Panc1 (cell line): ENCODE data around the gene GTF2I. TPM values are rescaled to one million over a fixed set of nuclear protein-coding genes. Genes with fewer than 3 reads are reported as not detected.
"Not testable (repeated sequence)": the region's sequence is repeated elsewhere in the genome, so short reads cannot be mapped to it uniquely, and the experiment has no call there.

Experiments
- ATAC-seq: fragments of 200-7000 bp; cut with Tn5 transposase; 2 replicates; pipeline ENCODE4 v1.9.1; 2020; ENCODE audit warnings: mild to moderate bottlenecking, moderate library complexity
- BruUV-seq: library from RNA; stranded (reverse); fragments of 400-500 nt; replicated peaks from 2 replicates; lab custom pipeline; 2021; lab: Mats Ljungman, UMichigan
- CTCF ChIA-PET: fragments of 300-600 bp; sonication (Branson Sonifier 250); formaldehyde crosslinking; loops from one replicate; lab custom pipeline; 2022; ENCODE audit warnings: antibody characterized with exemption; lab: Charles Lee
- POLR2A ChIA-PET: fragments of 300-600 bp; sonication (Branson Sonifier 250); formaldehyde crosslinking; loops from one replicate; lab custom pipeline; 2022; ENCODE audit warnings: antibody characterized with exemption; lab: Charles Lee
- DNase-seq: peaks from one replicate; pipeline ENCODE4 v3.0.0-alpha.2; 2010; ENCODE audit warnings: low read depth, low spot score
- H3K27ac ChIP-seq: 2 replicates; pipeline ENCODE4 v1.5.1; 2011; ENCODE audit warnings: mild to moderate bottlenecking, low read length, inconsistent platforms
- H3K27me3 ChIP-seq: fragments of 200-500 bp; sonication (Bioruptor generic); 2 replicates; pipeline ENCODE4 v1.6.0; 2014; ENCODE audit warnings: low read length, inconsistent platforms; ENCODE audit not compliant: control insufficient read depth, insufficient read depth
- H3K36me3 ChIP-seq: fragments of 200-500 bp; sonication (Bioruptor generic); 2 replicates; pipeline ENCODE4 v1.5.1; 2014; ENCODE audit warnings: inconsistent platforms, mild to moderate bottlenecking, low read length, moderate library complexity; ENCODE audit not compliant: control insufficient read depth, insufficient read depth
- H3K4me1 ChIP-seq: 2 replicates; pipeline ENCODE4 v1.5.1; 2011; ENCODE audit warnings: inconsistent platforms, mild to moderate bottlenecking, low read length, moderate library complexity; ENCODE audit not compliant: control insufficient read depth, insufficient read depth
- H3K4me3 ChIP-seq, 2 experiments: 2 replicates each; pipeline ENCODE4 v1.5.1; 2011 to 2012; ENCODE audit warnings: low read depth in 2 of 2, low read length in 2 of 2, mild to moderate bottlenecking in 2 of 2, inconsistent platforms in 1 of 2, moderate library complexity in 1 of 2
- H3K9me3 ChIP-seq: fragments of 200-500 bp; sonication (Bioruptor generic); 2 replicates; pipeline ENCODE4 v1.5.1; 2014; ENCODE audit warnings: low read depth, mild to moderate bottlenecking, inconsistent platforms, low read length, moderate library complexity; ENCODE audit not compliant: control insufficient read depth, insufficient read depth
- POLR2AphosphoS5 ChIP-seq: IDR thresholded peaks from 2 replicates; pipeline ENCODE4 v1.6.1; 2012; ENCODE audit warnings: mild to moderate bottlenecking, low read depth, low read length, moderate library complexity
- SIN3A ChIP-seq: IDR thresholded peaks from 2 replicates; pipeline ENCODE4 v1.6.1; 2012; ENCODE audit warnings: low read depth, mild to moderate bottlenecking, low read length, moderate library complexity, borderline replicate concordance; ENCODE audit not compliant: insufficient read depth
- TCF7L2 ChIP-seq: IDR thresholded peaks from 2 replicates; pipeline ENCODE4 v1.6.1; 2011; ENCODE audit warnings: mild to moderate bottlenecking, low read depth, low read length, inconsistent platforms
- in situ Hi-C: cut with HindIII; loops from 2 replicates; pipeline ENCODE4 v1.10.0; 2016; ENCODE audit warnings: low sequenced_read_pairs, low pct_unique_long_range_greater_than_20kb
- intact Hi-C: fragments of 100-400 bp; cut with micrococcal nuclease; formaldehyde crosslinking; loops from one replicate; pipeline ENCODE4 v1.10.0; 2022; ENCODE audit not compliant: unreplicated experiment
- total RNA-seq: library from RNA; stranded (reverse); gene quantifications from one replicate; pipeline ENCODE4 v1.2.1, GENCODE V29; 2021; ENCODE audit not compliant: unreplicated experiment
- TF ChIP-seq, protein P1 (sequence below), 2 experiments: IDR thresholded peaks; 2 replicates each; pipeline ENCODE4 v1.6.1; 2011 to 2012; ENCODE audit warnings: low read depth in 2 of 2, control low read depth in 1 of 2, low read length in 1 of 2, mild to moderate bottlenecking in 1 of 2, moderate library complexity in 1 of 2; ENCODE audit not compliant: insufficient read depth in 1 of 2
- TF ChIP-seq, protein P2 (sequence below): fragments of 450-650 bp; IDR thresholded peaks from 2 replicates; pipeline ENCODE4 v1.5.1; 2017; ENCODE audit warnings: mild to moderate bottlenecking

GTF2I gene
- total RNA-seq, 1 experiment from 2014 or later, result 305 TPM

DNA sequence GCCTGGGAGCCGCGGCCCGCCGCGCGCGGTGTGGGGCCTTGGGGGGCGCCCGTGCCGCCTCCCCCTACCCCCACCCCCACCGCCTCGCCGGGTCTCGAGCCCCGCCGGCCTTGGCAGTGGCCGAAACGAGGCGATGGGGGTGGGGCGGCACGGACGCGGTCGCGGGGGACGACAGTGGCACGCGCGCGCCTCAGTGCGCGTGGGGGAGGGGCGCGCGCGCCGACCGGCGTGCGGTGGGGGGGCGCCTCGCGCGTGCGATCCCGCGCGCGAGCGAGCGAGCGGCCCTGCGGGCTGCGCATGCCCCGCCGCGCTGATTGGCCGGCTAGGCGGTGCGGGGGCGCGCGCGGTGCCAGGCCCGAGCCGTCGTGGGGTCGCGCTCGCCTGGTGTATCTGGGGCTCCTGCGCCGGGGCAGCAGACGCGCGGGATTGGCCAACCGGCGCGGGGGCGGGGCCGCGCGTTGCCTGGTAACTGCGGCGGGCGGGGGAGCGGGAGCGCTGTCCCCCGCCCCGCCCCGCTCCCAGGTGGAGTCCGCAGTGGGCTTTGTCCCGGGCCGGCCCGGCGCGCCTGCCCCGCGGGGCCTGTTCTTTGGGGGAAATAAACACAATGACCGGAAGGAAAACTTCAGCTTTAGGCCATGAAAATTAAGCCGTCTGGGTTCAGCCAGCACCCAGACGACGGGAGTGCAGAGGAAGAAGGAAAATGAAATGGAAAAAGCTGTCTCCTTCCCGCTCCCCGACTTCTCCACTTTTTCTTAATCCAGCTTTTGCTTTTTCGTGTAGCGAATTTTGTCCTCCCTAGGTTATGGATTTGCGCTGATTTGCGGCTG lies 873 bp downstream of the GTF2I start:
- H3K27ac ChIP-seq, result peak overlapping the region; percentile 98
- H3K4me1 ChIP-seq, result peaks cover 48% of the 10 kb centered on the region
- no peaks in the 10 kb centered on the region for H3K36me3 ChIP-seq
- in situ Hi-C loops (no loop called here), intact Hi-C loops (no loop called here)
- POLR2A ChIA-PET, result interaction anchor here (0.5 to 0.6 kb wide), 3 partner anchors 9 to 20 kb away, joined by 3 to 6 read pairs (median 4); no protein-coding TSS in a partner anchor
- H3K4me3 ChIP-seq, result peak overlapping the region; percentile 72 to 93
- H3K27me3 ChIP-seq, result no peaks in the 10 kb centered on the region
- TF ChIP-seq SIN3A (no peak), POLR2AphosphoS5 (peak; percentile 72)
- DNase-seq (no peak), ATAC-seq (peak; percentile 86)
- CTCF ChIA-PET, result no interaction called here
- BruUV-seq, result no TSS peak
- H3K9me3 ChIP-seq, result no peaks in the 10 kb centered on the region

DNA sequence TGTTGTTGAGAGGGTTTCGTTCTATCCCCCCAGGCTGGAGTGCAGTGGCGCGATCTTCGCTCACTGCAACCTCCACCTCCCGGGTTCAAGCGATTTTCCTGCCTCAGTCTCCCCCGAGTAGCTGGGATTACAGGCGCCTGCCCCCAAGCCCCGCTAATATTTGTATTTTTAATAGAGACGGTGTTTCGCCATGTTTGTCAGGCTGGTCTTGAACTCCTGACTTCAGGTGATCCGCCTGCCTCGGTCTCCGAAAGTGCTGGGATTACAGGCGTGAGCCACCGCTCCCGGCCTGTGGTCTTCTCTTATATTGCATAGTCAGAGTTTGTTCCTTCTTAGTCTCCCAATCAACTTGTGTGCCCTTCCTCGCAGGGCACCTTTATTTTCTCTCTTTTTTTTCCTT lies 2.7 kb downstream of the GTF2I start:
- BruUV-seq, in situ Hi-C loops, H3K9me3 ChIP-seq, CTCF ChIA-PET, DNase-seq, H3K27me3 ChIP-seq, H3K36me3 ChIP-seq, ATAC-seq, intact Hi-C loops: not testable (repeated sequence)
- POLR2A ChIA-PET, result interaction anchor here (0.7 kb wide), 1 partner anchor 22 kb away, joined by 4 read pairs; no protein-coding TSS in a partner anchor
- H3K4me3 ChIP-seq, result peak overlapping the region; percentile 72 to 93
- H3K4me1 ChIP-seq, result peaks cover 51% of the 10 kb centered on the region
- peak overlapping the region; percentile 98 for H3K27ac ChIP-seq

DNA sequence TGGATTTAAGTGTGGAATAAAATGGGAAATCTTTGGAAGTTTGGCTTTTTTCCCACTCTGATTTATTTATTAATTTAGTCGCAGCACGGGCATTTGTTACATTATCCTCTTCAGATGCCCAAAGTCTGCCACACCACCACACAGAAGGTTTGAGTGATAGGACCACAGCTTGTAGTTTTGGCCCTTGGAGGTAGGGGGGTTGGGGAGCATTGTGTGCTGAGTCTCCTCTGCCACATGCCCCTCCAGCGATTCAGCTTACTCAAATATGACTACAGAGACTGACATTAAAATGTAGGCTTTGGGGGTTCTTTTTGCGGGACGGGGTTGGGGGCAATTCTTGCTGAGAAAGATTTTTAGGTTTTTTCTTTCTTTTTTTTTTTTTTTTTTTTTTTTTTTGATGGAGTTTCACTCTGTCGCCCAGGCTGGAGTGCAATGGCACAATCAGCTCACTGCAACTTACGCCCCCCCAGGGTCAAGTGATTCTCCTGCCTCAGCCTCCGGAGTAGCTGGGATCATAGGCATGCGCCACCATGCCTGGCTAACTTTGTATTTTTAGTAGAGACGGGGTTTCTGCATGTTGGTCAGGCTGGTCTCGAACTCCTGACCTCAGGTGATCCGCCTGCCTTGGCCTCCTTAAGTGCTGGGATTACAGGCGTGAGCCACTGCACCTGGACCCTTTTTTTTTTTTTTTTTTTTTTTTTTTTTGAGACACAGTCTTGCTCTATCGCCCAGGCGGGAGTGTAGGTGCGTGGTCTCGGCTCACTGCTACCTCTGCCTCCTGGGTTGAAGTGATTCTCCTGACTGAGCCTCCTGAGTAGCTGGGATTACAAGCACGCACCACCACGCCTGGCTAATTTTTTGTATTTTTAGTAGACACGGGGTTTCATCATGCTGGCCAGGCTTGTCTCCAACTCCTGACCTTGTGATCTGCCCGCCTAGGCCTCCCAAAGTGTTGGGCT lies 4.6 kb downstream of the GTF2I start:
- H3K27ac ChIP-seq, result peak overlapping the region; percentile 98
- in situ Hi-C loops, DNase-seq: not testable (repeated sequence)

DNA sequence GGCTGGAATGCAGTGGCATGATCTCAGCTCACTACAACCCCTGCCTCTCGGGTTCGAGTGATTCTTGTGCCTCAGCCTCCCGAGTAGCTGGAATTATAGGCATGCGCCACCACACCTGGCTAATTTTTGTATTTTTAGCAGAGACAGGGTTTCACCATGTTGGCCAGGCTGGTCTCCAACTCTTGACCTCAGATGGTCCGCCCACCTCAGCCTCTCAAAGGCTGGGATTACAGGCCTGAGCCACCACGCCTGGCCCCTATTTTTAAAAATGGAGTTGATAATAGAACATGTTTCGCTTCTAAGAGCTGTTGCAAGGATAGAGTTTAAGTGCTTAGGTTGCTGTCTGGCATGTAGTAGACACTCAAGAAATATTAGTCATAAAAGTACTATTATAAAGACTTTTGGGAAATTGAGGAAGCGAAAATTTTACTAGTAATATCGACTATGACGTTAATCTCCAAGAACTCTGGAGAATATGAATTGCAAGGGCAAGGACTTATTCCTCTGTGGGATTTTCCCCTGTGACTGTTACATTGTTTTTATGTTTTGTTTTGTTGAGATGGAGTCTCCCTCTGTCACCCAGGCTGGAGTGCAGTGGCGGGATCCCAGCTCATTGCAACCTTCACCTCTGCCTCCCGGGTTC lies 7.9 kb downstream of the GTF2I start:
- intact Hi-C loops (no loop called here), in situ Hi-C loops (no loop called here)
- peaks cover 39% of the 10 kb centered on the region for H3K4me1 ChIP-seq
- CTCF ChIA-PET, result no interaction called here
- H3K27me3 ChIP-seq, result no peaks in the 10 kb centered on the region
- H3K9me3 ChIP-seq, result no peaks in the 10 kb centered on the region
- DNase-seq, result no peak
- no peak overlapping the region for H3K27ac ChIP-seq
- TF ChIP-seq, protein P1, sequence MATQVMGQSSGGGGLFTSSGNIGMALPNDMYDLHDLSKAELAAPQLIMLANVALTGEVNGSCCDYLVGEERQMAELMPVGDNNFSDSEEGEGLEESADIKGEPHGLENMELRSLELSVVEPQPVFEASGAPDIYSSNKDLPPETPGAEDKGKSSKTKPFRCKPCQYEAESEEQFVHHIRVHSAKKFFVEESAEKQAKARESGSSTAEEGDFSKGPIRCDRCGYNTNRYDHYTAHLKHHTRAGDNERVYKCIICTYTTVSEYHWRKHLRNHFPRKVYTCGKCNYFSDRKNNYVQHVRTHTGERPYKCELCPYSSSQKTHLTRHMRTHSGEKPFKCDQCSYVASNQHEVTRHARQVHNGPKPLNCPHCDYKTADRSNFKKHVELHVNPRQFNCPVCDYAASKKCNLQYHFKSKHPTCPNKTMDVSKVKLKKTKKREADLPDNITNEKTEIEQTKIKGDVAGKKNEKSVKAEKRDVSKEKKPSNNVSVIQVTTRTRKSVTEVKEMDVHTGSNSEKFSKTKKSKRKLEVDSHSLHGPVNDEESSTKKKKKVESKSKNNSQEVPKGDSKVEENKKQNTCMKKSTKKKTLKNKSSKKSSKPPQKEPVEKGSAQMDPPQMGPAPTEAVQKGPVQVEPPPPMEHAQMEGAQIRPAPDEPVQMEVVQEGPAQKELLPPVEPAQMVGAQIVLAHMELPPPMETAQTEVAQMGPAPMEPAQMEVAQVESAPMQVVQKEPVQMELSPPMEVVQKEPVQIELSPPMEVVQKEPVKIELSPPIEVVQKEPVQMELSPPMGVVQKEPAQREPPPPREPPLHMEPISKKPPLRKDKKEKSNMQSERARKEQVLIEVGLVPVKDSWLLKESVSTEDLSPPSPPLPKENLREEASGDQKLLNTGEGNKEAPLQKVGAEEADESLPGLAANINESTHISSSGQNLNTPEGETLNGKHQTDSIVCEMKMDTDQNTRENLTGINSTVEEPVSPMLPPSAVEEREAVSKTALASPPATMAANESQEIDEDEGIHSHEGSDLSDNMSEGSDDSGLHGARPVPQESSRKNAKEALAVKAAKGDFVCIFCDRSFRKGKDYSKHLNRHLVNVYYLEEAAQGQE (IDR thresholded peaks at IDR 0.05; ENCODE audit: insufficient read depth in 1 of 2, low read depth in 2 of 2, low read length in 1 of 2), result no peak
- TF ChIP-seq, protein P2, sequence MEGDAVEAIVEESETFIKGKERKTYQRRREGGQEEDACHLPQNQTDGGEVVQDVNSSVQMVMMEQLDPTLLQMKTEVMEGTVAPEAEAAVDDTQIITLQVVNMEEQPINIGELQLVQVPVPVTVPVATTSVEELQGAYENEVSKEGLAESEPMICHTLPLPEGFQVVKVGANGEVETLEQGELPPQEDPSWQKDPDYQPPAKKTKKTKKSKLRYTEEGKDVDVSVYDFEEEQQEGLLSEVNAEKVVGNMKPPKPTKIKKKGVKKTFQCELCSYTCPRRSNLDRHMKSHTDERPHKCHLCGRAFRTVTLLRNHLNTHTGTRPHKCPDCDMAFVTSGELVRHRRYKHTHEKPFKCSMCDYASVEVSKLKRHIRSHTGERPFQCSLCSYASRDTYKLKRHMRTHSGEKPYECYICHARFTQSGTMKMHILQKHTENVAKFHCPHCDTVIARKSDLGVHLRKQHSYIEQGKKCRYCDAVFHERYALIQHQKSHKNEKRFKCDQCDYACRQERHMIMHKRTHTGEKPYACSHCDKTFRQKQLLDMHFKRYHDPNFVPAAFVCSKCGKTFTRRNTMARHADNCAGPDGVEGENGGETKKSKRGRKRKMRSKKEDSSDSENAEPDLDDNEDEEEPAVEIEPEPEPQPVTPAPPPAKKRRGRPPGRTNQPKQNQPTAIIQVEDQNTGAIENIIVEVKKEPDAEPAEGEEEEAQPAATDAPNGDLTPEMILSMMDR, result no peak
- TF ChIP-seq TCF7L2, result no peak
- no peak for TF ChIP-seq POLR2AphosphoS5
- ATAC-seq, result no peak
- no peak overlapping the region for H3K4me3 ChIP-seq
- POLR2A ChIA-PET, result no interaction called here
- H3K36me3 ChIP-seq, result no peaks in the 10 kb centered on the region; the same call in 1 of the 2 replicates
- no TSS peak for BruUV-seq

More for the DNA sequence above, 4.6 kb downstream of the GTF2I start:
- CTCF ChIA-PET, result interaction anchor here (0.7 kb wide), 1 partner anchor 75 kb away, joined by 6 read pairs; no protein-coding TSS in a partner anchor
- POLR2A ChIA-PET, ATAC-seq, H3K36me3 ChIP-seq, H3K9me3 ChIP-seq, H3K27me3 ChIP-seq, intact Hi-C loops: not testable (repeated sequence)
- TSS peak; percentile 52 for BruUV-seq
- Histone ChIP-seq H3K4me1 (peaks cover 40% of the 10 kb centered on the region), H3K4me3 (peak overlapping the region; percentile 2 to 6; a peak in 2 of 4 replicates)
- TF ChIP-seq POLR2AphosphoS5, result 0 out of 2 replicates have a peak, but pooled peaks have one; percentile 14
